Fibroblast of lung (primary cell): ENCODE results near the gene ESPN. TPM values are rescaled to one million over a fixed set of nuclear protein-coding genes. Genes with fewer than 3 reads are reported as not detected.
"Not testable (repeated sequence)": the region's sequence is repeated elsewhere in the genome, so short reads cannot be mapped to it uniquely, and the experiment has no call there.

ENCODE experiments used
- DNase-seq, 2 donors: peaks; one replicate each; pipeline versions ENCODE4 v3.0.0 to v3.0.0-alpha.2; 2010; ENCODE audit warnings: low read depth in 2 of 2
- H2AFZ ChIP-seq: 2 replicates; pipeline ENCODE4 v1.5.1; 2012; ENCODE audit warnings: low read length, control low read depth, inconsistent platforms
- H3K27ac ChIP-seq: 2 replicates; pipeline ENCODE4 v1.5.1; 2011; ENCODE audit warnings: low read length, control low read depth; ENCODE audit not compliant: insufficient read depth
- H3K27me3 ChIP-seq: 2 replicates; pipeline ENCODE4 v1.5.1; 2011; ENCODE audit warnings: mild to moderate bottlenecking, low read length; ENCODE audit not compliant: control insufficient read depth, insufficient read depth
- H3K36me3 ChIP-seq: 2 replicates; pipeline ENCODE4 v1.5.1; 2011; ENCODE audit warnings: low read length; ENCODE audit not compliant: control insufficient read depth, insufficient read depth
- H3K4me1 ChIP-seq: 2 replicates; pipeline ENCODE4 v1.5.1; 2011; ENCODE audit warnings: low read length; ENCODE audit not compliant: control insufficient read depth, insufficient read depth; ENCODE audit errors: extremely low read depth
- H3K4me2 ChIP-seq: 2 replicates; pipeline ENCODE4 v1.5.1; 2011; ENCODE audit warnings: low read length, control low read depth; ENCODE audit not compliant: insufficient read depth; ENCODE audit errors: extremely low read depth
- H3K4me3 ChIP-seq, 4 experiments: fragments of 200-600 bp in 1 of 4; sonication (generic) in 1 of 4; replicated peaks in 1 of 4; 2 replicates each; pipeline ENCODE4 v1.5.1; 2011 to 2016; ENCODE audit warnings: low read length in 4 of 4, low read depth in 3 of 4, mild to moderate bottlenecking in 3 of 4, control low read depth in 2 of 4, inconsistent platforms in 1 of 4, mixed read lengths in 1 of 4; ENCODE audit not compliant: insufficient read depth in 1 of 4; ENCODE audit errors: control extremely low read depth in 1 of 4
- H3K79me2 ChIP-seq: 2 replicates; pipeline ENCODE4 v1.5.1; 2012; ENCODE audit warnings: mild to moderate bottlenecking, low read length, inconsistent platforms; ENCODE audit not compliant: control insufficient read depth, insufficient read depth
- H3K9ac ChIP-seq: 2 replicates; pipeline ENCODE4 v1.5.1; 2011; ENCODE audit warnings: mild to moderate bottlenecking, low read length, control low read depth; ENCODE audit not compliant: insufficient read depth
- H3K9me3 ChIP-seq: 2 replicates; pipeline ENCODE4 v1.5.1; 2012; ENCODE audit warnings: low read depth, low read length; ENCODE audit not compliant: control insufficient read depth, insufficient read depth
- H4K20me1 ChIP-seq: 2 replicates; pipeline ENCODE4 v1.5.1; 2011; ENCODE audit warnings: low read length; ENCODE audit not compliant: control insufficient read depth, insufficient read depth; ENCODE audit errors: extremely low read depth
- CTCF ChIP-seq, 2 donors: IDR thresholded peaks in 1 of 2; conservative IDR thresholded peaks in 1 of 2; 1 replicate in 1 of 2; 2 replicates in 1 of 2; pipeline ENCODE4 v1.5.1; 2011 to 2012; ENCODE audit warnings: low read length in 2 of 2, control low read depth in 1 of 2, inconsistent platforms in 1 of 2, low read depth in 1 of 2, mild to moderate bottlenecking in 1 of 2
- EZH2 ChIP-seq: IDR thresholded peaks from 2 replicates; pipeline ENCODE4 v1.5.1; 2012; ENCODE audit warnings: low read length, control low read depth, mild to moderate bottlenecking; ENCODE audit errors: missing control alignments
- polyA plus RNA-seq, 2 donors: library from polyadenylated mRNA; depleted of rRNA in 1 of 2; stranded (reverse) in 1 of 2; unstranded in 1 of 2; fragments of >200 nt; gene quantifications; 2 replicates each; pipeline ENCODE4 v1.2.1, GENCODE V29; 2011 to 2012; ENCODE audit warnings: missing spikeins in 1 of 2
- total RNA-seq: library from RNA; depleted of rRNA; stranded (reverse); fragments of >200 nt; gene quantifications from 2 replicates; pipeline ENCODE4 v1.2.1, GENCODE V29; 2014

Gene ESPN
- total and polyA plus RNA-seq, 2 donors (not counting 1 experiment from before 2014, with no cell fraction given), result not detected

- TF ChIP-seq EZH2, result peak; percentile 34
Measured at GRCh38 chr1:6429660-6430411, 5.3 kb downstream of the ESPN start.

GRCh38 chr1:6431645-6432579, 7.3 kb downstream of the ESPN start:
- not testable (repeated sequence) for DNase-seq, H3K4me1 ChIP-seq, H3K27ac ChIP-seq, H3K9ac ChIP-seq, H3K9me3 ChIP-seq, H4K20me1 ChIP-seq, H3K27me3 ChIP-seq, H3K36me3 ChIP-seq, H2AFZ ChIP-seq, H3K4me3 ChIP-seq, H3K4me2 ChIP-seq, H3K79me2 ChIP-seq

More at GRCh38 chr1:6429660-6430411, 5.3 kb downstream of the ESPN start:
- not testable (repeated sequence) for H3K9ac ChIP-seq, H3K79me2 ChIP-seq, H3K4me1 ChIP-seq, H2AFZ ChIP-seq, H3K27ac ChIP-seq, H3K9me3 ChIP-seq, DNase-seq, H3K4me2 ChIP-seq, H3K4me3 ChIP-seq, H3K36me3 ChIP-seq, H4K20me1 ChIP-seq
- peaks cover 15% of the 10 kb centered on the region for H3K27me3 ChIP-seq

- Histone ChIP-seq H3K27ac (no peak overlapping the region), H3K4me1 (no peaks in the 10 kb centered on the region), H3K9ac (no peak overlapping the region), H3K27me3 (peaks cover 5% of the 10 kb centered on the region), H3K4me2 (no peak overlapping the region), H2AFZ (no peak overlapping the region), H4K20me1 (no peaks in the 10 kb centered on the region), H3K36me3 (no peaks in the 10 kb centered on the region), H3K9me3 (no peaks in the 10 kb centered on the region), H3K79me2 (no peaks in the 10 kb centered on the region), H3K4me3 (no peak overlapping the region)
- no peak for DNase-seq
- TF ChIP-seq CTCF (conservative IDR thresholded peaks at IDR 0.05 in 1 of 2, IDR thresholded peaks at IDR 0.05 in 1 of 2; ENCODE audit: low read depth in 1 of 2, low read length in 2 of 2) (no peak), EZH2 (no peak)
Measured at GRCh38 chr1:6434186-6434585, 9.6 kb downstream of the ESPN start.
